Measurements from ENCODE around the gene ANO9.

GRCh38 chr11:385594-386351 is 56.0 kb downstream of the ANO9 start:
- no peak for TF ChIP-seq CTCF (IDR thresholded peaks at IDR 0.05)
- no peak for TF ChIP-seq EZH2 (IDR thresholded peaks at IDR 0.05)
- no peak for TF ChIP-seq EZH2phosphoT487 (IDR thresholded peaks at IDR 0.05)
